ENCODE data around the gene NOS1.

NOS1 gene

GRCh38 chr12:117166107-117166506 lies 195.3 kb downstream of the NOS1 start:
- H3K9me3 ChIP-seq, result no peaks in the 10 kb centered on the region
- TF ChIP-seq, protein P1, sequence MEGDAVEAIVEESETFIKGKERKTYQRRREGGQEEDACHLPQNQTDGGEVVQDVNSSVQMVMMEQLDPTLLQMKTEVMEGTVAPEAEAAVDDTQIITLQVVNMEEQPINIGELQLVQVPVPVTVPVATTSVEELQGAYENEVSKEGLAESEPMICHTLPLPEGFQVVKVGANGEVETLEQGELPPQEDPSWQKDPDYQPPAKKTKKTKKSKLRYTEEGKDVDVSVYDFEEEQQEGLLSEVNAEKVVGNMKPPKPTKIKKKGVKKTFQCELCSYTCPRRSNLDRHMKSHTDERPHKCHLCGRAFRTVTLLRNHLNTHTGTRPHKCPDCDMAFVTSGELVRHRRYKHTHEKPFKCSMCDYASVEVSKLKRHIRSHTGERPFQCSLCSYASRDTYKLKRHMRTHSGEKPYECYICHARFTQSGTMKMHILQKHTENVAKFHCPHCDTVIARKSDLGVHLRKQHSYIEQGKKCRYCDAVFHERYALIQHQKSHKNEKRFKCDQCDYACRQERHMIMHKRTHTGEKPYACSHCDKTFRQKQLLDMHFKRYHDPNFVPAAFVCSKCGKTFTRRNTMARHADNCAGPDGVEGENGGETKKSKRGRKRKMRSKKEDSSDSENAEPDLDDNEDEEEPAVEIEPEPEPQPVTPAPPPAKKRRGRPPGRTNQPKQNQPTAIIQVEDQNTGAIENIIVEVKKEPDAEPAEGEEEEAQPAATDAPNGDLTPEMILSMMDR (IDR thresholded peaks at IDR 0.05), result no peak
- no peak overlapping the region for H3K27ac ChIP-seq
- no peaks in the 10 kb centered on the region for H3K27me3 ChIP-seq
- no peak overlapping the region for H3K4me3 ChIP-seq (ENCODE audit: low read depth in 1 of 2, low read length in 1 of 2)
- H3K4me1 ChIP-seq (ENCODE audit: control insufficient read depth in 1 of 2, insufficient read depth in 1 of 2, low read depth in 1 of 2, low read length in 1 of 2), result no peaks in the 10 kb centered on the region
- peaks cover 62% of the 10 kb centered on the region for H3K36me3 ChIP-seq

- Histone ChIP-seq H3K4me3 (ENCODE audit: low read depth in 1 of 2, low read length in 1 of 2) (no peak overlapping the region), H3K9me3 (no peaks in the 10 kb centered on the region), H3K36me3 (peaks cover 61% of the 10 kb centered on the region), H3K27me3 (no peaks in the 10 kb centered on the region), H3K27ac (no peak overlapping the region), H3K4me1 (ENCODE audit: control insufficient read depth in 1 of 2, insufficient read depth in 1 of 2, low read depth in 1 of 2, low read length in 1 of 2) (no peaks in the 10 kb centered on the region)
- TF ChIP-seq, protein P1 (IDR thresholded peaks at IDR 0.05), result no peak
These were observed 196.1 kb downstream of the NOS1 start for GRCh38 chr12:117165342-117165741.

GRCh38 chr12:117162633-117163032 lies 198.8 kb downstream of the NOS1 start:
- H3K9me3 ChIP-seq, result no peaks in the 10 kb centered on the region
- TF ChIP-seq, protein P1 (IDR thresholded peaks at IDR 0.05), result no peak
- H3K4me1 ChIP-seq (ENCODE audit: control insufficient read depth in 1 of 2, insufficient read depth in 1 of 2, low read depth in 1 of 2, low read length in 1 of 2), result no peaks in the 10 kb centered on the region
- peaks cover 79% of the 10 kb centered on the region for H3K36me3 ChIP-seq
- H3K27me3 ChIP-seq, result no peaks in the 10 kb centered on the region
- H3K4me3 ChIP-seq (ENCODE audit: low read depth in 1 of 2, low read length in 1 of 2), result no peak overlapping the region
- H3K27ac ChIP-seq, result no peak overlapping the region

- peaks cover 84% of the 10 kb centered on the region for H3K36me3 ChIP-seq
- no peaks in the 10 kb centered on the region for H3K4me1 ChIP-seq (ENCODE audit: control insufficient read depth in 1 of 2, insufficient read depth in 1 of 2, low read depth in 1 of 2, low read length in 1 of 2)
- no peaks in the 10 kb centered on the region for H3K27me3 ChIP-seq
These were observed 199.3 kb downstream of the NOS1 start for GRCh38 chr12:117162167-117162539.

DNA sequence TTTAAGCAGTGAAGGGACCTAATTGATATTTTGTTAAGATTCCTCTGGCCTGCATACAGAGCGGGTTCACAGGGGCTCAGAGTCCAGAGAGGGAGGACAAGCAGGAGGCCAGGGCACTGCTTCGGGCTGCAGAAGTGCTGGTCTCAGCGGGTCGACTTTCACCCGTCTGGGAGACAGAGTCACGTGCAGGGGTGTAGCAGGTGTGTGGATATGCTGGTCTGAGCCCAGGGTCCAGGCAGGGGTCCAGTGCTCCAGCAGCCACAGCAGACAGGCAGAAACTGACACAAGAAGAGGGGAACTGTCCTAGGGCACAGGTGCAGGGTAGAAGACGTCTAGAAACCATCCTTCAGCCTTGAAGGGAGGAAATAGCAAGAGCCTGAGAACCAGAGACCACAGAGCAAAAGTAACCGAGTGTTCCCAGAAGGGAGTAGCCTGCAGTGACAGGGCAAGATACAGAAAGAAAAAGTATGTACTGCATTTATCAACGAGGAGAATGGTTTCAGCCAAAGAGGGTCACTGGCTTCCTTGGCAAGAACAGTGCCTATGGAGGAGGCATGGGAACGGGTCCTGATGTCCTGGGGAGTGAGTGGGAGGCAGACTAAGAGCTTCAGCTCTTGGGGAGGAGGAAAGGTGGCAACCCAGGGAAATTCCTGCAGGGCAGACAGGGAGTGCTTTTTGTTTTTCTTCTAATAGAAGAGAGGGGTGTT lies 199.8 kb downstream of the NOS1 start:
- Histone ChIP-seq H3K4me1 (ENCODE audit: control insufficient read depth in 1 of 2, insufficient read depth in 1 of 2, low read depth in 1 of 2, low read length in 1 of 2) (no peaks in the 10 kb centered on the region), H3K4me3 (ENCODE audit: low read depth in 1 of 2, low read length in 1 of 2) (no peak overlapping the region), H3K9me3 (no peaks in the 10 kb centered on the region), H3K36me3 (peaks cover 80% of the 10 kb centered on the region), H3K27ac (no peak overlapping the region), H3K27me3 (no peaks in the 10 kb centered on the region)
- TF ChIP-seq, protein P1 (IDR thresholded peaks at IDR 0.05), result no peak

More at GRCh38 chr12:117162167-117162539, 199.3 kb downstream of the NOS1 start:
- H3K27ac ChIP-seq, result no peak overlapping the region
- TF ChIP-seq, protein P1 (IDR thresholded peaks at IDR 0.05), result no peak
- H3K9me3 ChIP-seq, result no peaks in the 10 kb centered on the region
- H3K4me3 ChIP-seq (ENCODE audit: low read depth in 1 of 2, low read length in 1 of 2), result no peak overlapping the region
